GM12878 (cell line): ENCODE results near the gene PSAP. TPM values are rescaled to one million over a fixed set of nuclear protein-coding genes. Genes with fewer than 3 reads are reported as not detected.

Experiments
- CHD1 ChIP-seq: IDR thresholded peaks from 2 replicates; pipeline ENCODE4 v1.6.1; 2012; ENCODE audit warnings: low read depth, low read length, improper control_type of control experiment
- CREM ChIP-seq: IDR thresholded peaks from 2 replicates; pipeline ENCODE4 v1.6.1; 2014; ENCODE audit warnings: antibody characterized with exemption, low read depth
- ESRRA ChIP-seq: IDR thresholded peaks from 2 replicates; pipeline ENCODE4 v1.6.1; 2012; ENCODE audit warnings: mild to moderate bottlenecking, low read length, improper control_type of control experiment
- HDAC2 ChIP-seq: fragments of 200-600 bp; sonication (generic); IDR thresholded peaks from 2 replicates; pipeline ENCODE4 v1.6.1; 2017
- NFYA ChIP-seq: IDR thresholded peaks from 2 replicates; pipeline ENCODE4 v1.6.1; 2011; ENCODE audit warnings: low read depth, mild to moderate bottlenecking, low read length, improper control_type of control experiment, borderline replicate concordance
- NR2C2 ChIP-seq: IDR thresholded peaks from 2 replicates; pipeline ENCODE4 v1.6.1; 2011; ENCODE audit warnings: borderline replicate concordance, low read depth; ENCODE audit not compliant: control insufficient read depth, insufficient read length
- PBX3 ChIP-seq: IDR thresholded peaks from 2 replicates; pipeline ENCODE4 v1.6.1; 2011; ENCODE audit warnings: mild to moderate bottlenecking, low read depth, low read length, moderate library complexity; ENCODE audit not compliant: insufficient replicate concordance
- POLR2AphosphoS2 ChIP-seq: IDR thresholded peaks from 2 replicates; pipeline ENCODE4 v1.6.1; 2011; ENCODE audit warnings: low read depth, mild to moderate bottlenecking, low read length, improper control_type of control experiment, moderate library complexity
- POLR2AphosphoS5 ChIP-seq: IDR thresholded peaks from 2 replicates; pipeline ENCODE4 v1.6.1; 2011; ENCODE audit warnings: mild to moderate bottlenecking, low read length, inconsistent platforms
- RAD21 ChIP-seq: IDR thresholded peaks from 2 replicates; pipeline ENCODE4 v1.6.1; 2011; ENCODE audit warnings: mild to moderate bottlenecking, low read depth, low read length, moderate library complexity; ENCODE audit not compliant: insufficient read depth
- RAD51 ChIP-seq: fragments of 450-650 bp; IDR thresholded peaks from 2 replicates; pipeline ENCODE4 v1.6.1; 2016; ENCODE audit warnings: moderate library complexity, mild to moderate bottlenecking, inconsistent platforms
- RBBP5 ChIP-seq: fragments of 200-600 bp; sonication (generic); conservative IDR thresholded peaks from 2 replicates; pipeline ENCODE4 v1.6.1; 2016
- RELA ChIP-seq: fragments of 450-650 bp; IDR thresholded peaks from 2 replicates; pipeline ENCODE4 v1.8.0; 2014; ENCODE audit warnings: borderline replicate concordance; ENCODE audit not compliant: partially characterized antibody
- SIN3A ChIP-seq: IDR thresholded peaks from 2 replicates; pipeline ENCODE4 v1.6.1; 2012; ENCODE audit warnings: low read depth, low read length, improper control_type of control experiment
- SP1 ChIP-seq: IDR thresholded peaks from one replicate; pipeline ENCODE4 v1.6.1; 2011; ENCODE audit warnings: low read depth, low read length
- SREBF1 ChIP-seq: IDR thresholded peaks from 2 replicates; pipeline ENCODE4 v1.6.1; 2012; ENCODE audit warnings: mild to moderate bottlenecking, low read length
- SREBF2 ChIP-seq: IDR thresholded peaks from 2 replicates; pipeline ENCODE4 v1.6.1; 2012; ENCODE audit warnings: mild to moderate bottlenecking, low read length
- TCF12 ChIP-seq: IDR thresholded peaks from 2 replicates; pipeline ENCODE4 v1.6.1; 2011; ENCODE audit warnings: low read depth, mild to moderate bottlenecking, low read length
- ZNF622 ChIP-seq: fragments of 450-650 bp; IDR thresholded peaks from 2 replicates; pipeline ENCODE4 v1.6.1; 2017; ENCODE audit warnings: mild to moderate bottlenecking, inconsistent platforms
- polyA plus RNA-seq, 11 experiments: library from polyadenylated mRNA; depleted of rRNA in 4 of 11; unstranded in 6 of 11; stranded (reverse) in 5 of 11; fragments of >200 nt; fragmentation: Nextera tagmentation in 4 of 11; fragmentation: Illumina TruSeq in 1 of 11; extraction: Ambion mirVana in 4 of 11; extraction: Trizol in 1 of 11; gene quantifications; 1 replicate in 1 of 11; 2 replicates in 10 of 11; pipeline versions ENCODE4 v1.2.1 to v1.2.3, GENCODE V29; 2011 to 2016; ENCODE audit warnings: inconsistent platforms in 2 of 11, missing spikeins in 2 of 11, low read depth in 1 of 11
- total RNA-seq, 4 experiments: library from RNA; depleted of rRNA in 3 of 4; stranded (reverse); fragments of >200 nt in 3 of 4; fragmentation: Illumina TruSeq in 1 of 4; extraction: Trizol in 1 of 4; gene quantifications; 2 replicates each; pipeline versions ENCODE4 v1.2.1 to v1.2.3, GENCODE V29; 2013 to 2021
- TF ChIP-seq, protein P1 (sequence below): fragments of 450-650 bp; formaldehyde crosslinking; IDR thresholded peaks from 2 replicates; pipeline ENCODE4 v1.4.0; 2020; ENCODE audit warnings: mild to moderate bottlenecking, moderate library complexity
- TF ChIP-seq, protein P2 (sequence below): fragments of 450-650 bp; formaldehyde crosslinking; IDR thresholded peaks from 2 replicates; pipeline ENCODE4 v1.4.0; 2022; ENCODE audit warnings: mild to moderate bottlenecking, moderate library complexity

Gene PSAP
- total and polyA plus RNA-seq, 10 of the 15 experiments (the other 5 are each of a cell fraction or from before 2014, with no cell fraction given) = 178 to 336 (median 286) TPM

DNA sequence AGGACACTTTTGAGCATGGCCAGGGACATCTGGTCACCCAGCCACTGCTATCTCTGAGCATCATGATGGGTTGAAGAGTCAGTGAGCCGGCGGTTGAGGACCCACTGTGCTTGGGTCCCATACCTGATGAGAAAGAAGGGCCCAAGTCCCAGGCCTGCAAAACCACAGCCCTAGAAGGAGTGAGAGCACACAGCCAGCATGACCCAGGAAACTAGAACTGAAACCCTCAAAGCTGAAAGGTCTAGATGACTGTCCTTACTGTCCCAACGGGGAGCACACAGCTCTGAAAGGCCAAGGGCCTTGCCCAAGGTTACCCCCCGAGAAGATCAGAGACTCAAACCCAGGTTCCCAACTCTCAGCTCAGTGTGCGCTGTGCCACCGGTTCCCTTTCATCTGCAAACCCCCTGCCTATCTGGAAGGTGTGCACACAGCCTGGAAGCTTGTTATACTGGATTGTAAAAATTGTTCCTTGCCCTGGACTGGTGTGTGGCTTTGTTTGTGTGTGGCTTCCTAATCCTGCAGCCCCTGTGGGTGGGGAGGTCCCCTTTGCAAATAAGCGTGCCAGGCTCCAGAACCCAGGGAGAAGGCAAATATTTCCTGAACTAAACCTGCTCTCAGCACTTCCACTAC is 22.6 kb upstream of the PSAP start (continued):
- TF ChIP-seq SP1 = peak; percentile 15
- no peak for TF ChIP-seq ESRRA
- TF ChIP-seq NR2C2 = no peak
- TF ChIP-seq HDAC2 = no peak
- TF ChIP-seq CREM = peak; percentile 65; the same call in 1 of the 2 replicates
- no peak for TF ChIP-seq POLR2AphosphoS2
- TF ChIP-seq, protein P1, sequence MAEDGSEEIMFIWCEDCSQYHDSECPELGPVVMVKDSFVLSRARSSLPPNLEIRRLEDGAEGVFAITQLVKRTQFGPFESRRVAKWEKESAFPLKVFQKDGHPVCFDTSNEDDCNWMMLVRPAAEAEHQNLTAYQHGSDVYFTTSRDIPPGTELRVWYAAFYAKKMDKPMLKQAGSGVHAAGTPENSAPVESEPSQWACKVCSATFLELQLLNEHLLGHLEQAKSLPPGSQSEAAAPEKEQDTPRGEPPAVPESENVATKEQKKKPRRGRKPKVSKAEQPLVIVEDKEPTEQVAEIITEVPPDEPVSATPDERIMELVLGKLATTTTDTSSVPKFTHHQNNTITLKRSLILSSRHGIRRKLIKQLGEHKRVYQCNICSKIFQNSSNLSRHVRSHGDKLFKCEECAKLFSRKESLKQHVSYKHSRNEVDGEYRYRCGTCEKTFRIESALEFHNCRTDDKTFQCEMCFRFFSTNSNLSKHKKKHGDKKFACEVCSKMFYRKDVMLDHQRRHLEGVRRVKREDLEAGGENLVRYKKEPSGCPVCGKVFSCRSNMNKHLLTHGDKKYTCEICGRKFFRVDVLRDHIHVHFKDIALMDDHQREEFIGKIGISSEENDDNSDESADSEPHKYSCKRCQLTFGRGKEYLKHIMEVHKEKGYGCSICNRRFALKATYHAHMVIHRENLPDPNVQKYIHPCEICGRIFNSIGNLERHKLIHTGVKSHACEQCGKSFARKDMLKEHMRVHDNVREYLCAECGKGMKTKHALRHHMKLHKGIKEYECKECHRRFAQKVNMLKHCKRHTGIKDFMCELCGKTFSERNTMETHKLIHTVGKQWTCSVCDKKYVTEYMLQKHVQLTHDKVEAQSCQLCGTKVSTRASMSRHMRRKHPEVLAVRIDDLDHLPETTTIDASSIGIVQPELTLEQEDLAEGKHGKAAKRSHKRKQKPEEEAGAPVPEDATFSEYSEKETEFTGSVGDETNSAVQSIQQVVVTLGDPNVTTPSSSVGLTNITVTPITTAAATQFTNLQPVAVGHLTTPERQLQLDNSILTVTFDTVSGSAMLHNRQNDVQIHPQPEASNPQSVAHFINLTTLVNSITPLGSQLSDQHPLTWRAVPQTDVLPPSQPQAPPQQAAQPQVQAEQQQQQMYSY (CRISPR knock-in tag) = no peak
- TF ChIP-seq RELA = no peak
- TF ChIP-seq, protein P2, sequence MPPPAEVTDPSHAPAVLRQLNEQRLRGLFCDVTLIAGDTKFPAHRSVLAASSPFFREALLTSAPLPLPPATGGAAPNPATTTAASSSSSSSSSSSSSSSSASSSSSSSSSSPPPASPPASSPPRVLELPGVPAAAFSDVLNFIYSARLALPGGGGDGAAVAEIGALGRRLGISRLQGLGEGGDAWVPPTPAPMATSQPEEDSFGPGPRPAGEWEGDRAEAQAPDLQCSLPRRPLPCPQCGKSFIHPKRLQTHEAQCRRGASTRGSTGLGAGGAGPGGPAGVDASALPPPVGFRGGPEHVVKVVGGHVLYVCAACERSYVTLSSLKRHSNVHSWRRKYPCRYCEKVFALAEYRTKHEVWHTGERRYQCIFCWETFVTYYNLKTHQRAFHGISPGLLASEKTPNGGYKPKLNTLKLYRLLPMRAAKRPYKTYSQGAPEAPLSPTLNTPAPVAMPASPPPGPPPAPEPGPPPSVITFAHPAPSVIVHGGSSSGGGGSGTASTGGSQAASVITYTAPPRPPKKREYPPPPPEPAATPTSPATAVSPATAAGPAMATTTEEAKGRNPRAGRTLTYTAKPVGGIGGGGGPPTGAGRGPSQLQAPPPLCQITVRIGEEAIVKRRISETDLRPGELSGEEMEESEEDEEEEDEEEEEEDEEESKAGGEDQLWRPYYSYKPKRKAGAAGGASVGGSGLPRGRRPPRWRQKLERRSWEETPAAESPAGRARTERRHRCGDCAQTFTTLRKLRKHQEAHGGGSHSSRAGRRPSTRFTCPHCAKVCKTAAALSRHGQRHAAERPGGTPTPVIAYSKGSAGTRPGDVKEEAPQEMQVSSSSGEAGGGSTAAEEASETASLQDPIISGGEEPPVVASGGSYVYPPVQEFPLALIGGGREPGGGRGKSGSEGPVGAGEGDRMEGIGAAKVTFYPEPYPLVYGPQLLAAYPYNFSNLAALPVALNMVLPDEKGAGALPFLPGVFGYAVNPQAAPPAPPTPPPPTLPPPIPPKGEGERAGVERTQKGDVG = no peak
- no peak for TF ChIP-seq SREBF1
- no peak for TF ChIP-seq SREBF2
- no peak for TF ChIP-seq NFYA
- no peak for TF ChIP-seq CHD1
- TF ChIP-seq RAD51 = no peak
- TF ChIP-seq ZNF622 = no peak
- TF ChIP-seq RAD21 = no peak
- no peak for TF ChIP-seq TCF12
- TF ChIP-seq RBBP5 = no peak
- TF ChIP-seq SIN3A = no peak
- TF ChIP-seq PBX3 = no peak
- TF ChIP-seq POLR2AphosphoS5 = no peak
